Activated naive CD4-positive, alpha-beta T cell treated with anti-CD3 and anti-CD28 coated beads, Interleukin-2, amount 50 U/mL, for 72 hours (primary cell): ENCODE results near the gene VPS35L. TPM values are rescaled to one million over a fixed set of nuclear protein-coding genes. Genes with fewer than 3 reads are reported as not detected.

ENCODE experiments used
- ATAC-seq, 2 donors: fragments of 150-1000 bp; cut with Tn5 transposase; 2 replicates each; pipeline ENCODE4 v1.10.0; 2021; ENCODE audit warnings: mild to moderate bottlenecking in 2 of 2, moderate library complexity in 2 of 2
- DNase-seq, 2 donors: peaks; one replicate each; pipeline ENCODE4 v3.0.0; 2021 to 2022; ENCODE audit warnings: low spot score in 2 of 2
- H3K27ac Mint-ChIP-seq, 2 donors: one replicate each; pipeline ENCODE4 v1.8.0; 2022; ENCODE audit warnings: mild to moderate bottlenecking in 2 of 2, mixed read lengths in 2 of 2
- H3K36me3 Mint-ChIP-seq, 2 donors: one replicate each; pipeline ENCODE4 v1.8.0; 2022; ENCODE audit warnings: mixed read lengths in 2 of 2
- H3K9me3 Mint-ChIP-seq, 2 donors: one replicate each; pipeline ENCODE4 v1.8.0; 2022; ENCODE audit warnings: mixed read lengths in 2 of 2
- total RNA-seq, 2 donors: library from RNA; stranded (reverse); gene quantifications; one replicate each; pipeline ENCODE4 v1.2.3, GENCODE V29; 2022

The VPS35L gene
- total RNA-seq, 2 donors from 2014 or later, result 47.5 to 49.0 TPM

- Mint-ChIP-seq H3K9me3 (peaks cover 0 to 5% of the 10 kb centered on the region in 2 donors), H3K27ac (no peak overlapping the region), H3K36me3 (peaks cover 12 to 13% of the 10 kb centered on the region in 2 donors)
- no peak for ATAC-seq
- DNase-seq, result no peak
Measured at GRCh38 chr16:19567560-19567959, 12.1 kb downstream of the VPS35L start.

- DNase-seq, result no peak
- Mint-ChIP-seq H3K36me3 (peaks cover 26 to 31% of the 10 kb centered on the region in 2 donors), H3K27ac (no peak overlapping the region), H3K9me3 (no peaks in the 10 kb centered on the region)
- no peak for ATAC-seq
Measured at GRCh38 chr16:19573997-19574396, 18.5 kb downstream of the VPS35L start.

GRCh38 chr16:19574615-19575014 is 19.1 kb downstream of the VPS35L start:
- ATAC-seq, result no peak
- DNase-seq, result no peak
- Mint-ChIP-seq H3K27ac (no peak overlapping the region), H3K36me3 (peaks cover 28 to 34% of the 10 kb centered on the region in 2 donors), H3K9me3 (no peaks in the 10 kb centered on the region)

GRCh38 chr16:19578378-19578971 is 23.0 kb downstream of the VPS35L start:
- peaks cover 3 to 5% of the 10 kb centered on the region in 2 donors for H3K9me3 Mint-ChIP-seq
- ATAC-seq (no peak), DNase-seq (no peak)
- H3K36me3 Mint-ChIP-seq, result peaks cover 49 to 54% of the 10 kb centered on the region in 2 donors
- no peak overlapping the region for H3K27ac Mint-ChIP-seq

- DNase-seq (no peak), ATAC-seq (no peak)
- H3K36me3 Mint-ChIP-seq, result peaks cover 32 to 38% of the 10 kb centered on the region in 2 donors
- no peak overlapping the region for H3K27ac Mint-ChIP-seq
- peaks cover 3 to 5% of the 10 kb centered on the region in 2 donors for H3K9me3 Mint-ChIP-seq
Measured at GRCh38 chr16:19582050-19582831, 26.7 kb downstream of the VPS35L start.

GRCh38 chr16:19583665-19584300 is 28.3 kb downstream of the VPS35L start:
- DNase-seq (peak in 1 of 2 donors; percentile 4), ATAC-seq (peak; percentile 59 to 72)
- peaks cover 25 to 31% of the 10 kb centered on the region in 2 donors for H3K36me3 Mint-ChIP-seq
- H3K27ac Mint-ChIP-seq, result no peak overlapping the region
- peaks cover 3 to 5% of the 10 kb centered on the region in 2 donors for H3K9me3 Mint-ChIP-seq

- peak in 1 of 2 donors; percentile 55 for ATAC-seq
- Mint-ChIP-seq H3K9me3 (no peaks in the 10 kb centered on the region), H3K27ac (no peak overlapping the region), H3K36me3 (peaks cover 0 to 11% of the 10 kb centered on the region in 2 donors)
- DNase-seq, result no peak
Measured at GRCh38 chr16:19588661-19589060, 33.2 kb downstream of the VPS35L start.

GRCh38 chr16:19589106-19589505 is 33.6 kb downstream of the VPS35L start:
- Mint-ChIP-seq H3K9me3 (no peaks in the 10 kb centered on the region), H3K36me3 (peaks cover 0 to 11% of the 10 kb centered on the region in 2 donors), H3K27ac (no peak overlapping the region)
- ATAC-seq, result no peak
- DNase-seq, result no peak

- Mint-ChIP-seq H3K36me3 (peaks cover 0 to 11% of the 10 kb centered on the region in 2 donors), H3K9me3 (no peaks in the 10 kb centered on the region), H3K27ac (peak overlapping the region in 1 of 2 donors; percentile 55)
Measured at GRCh38 chr16:19589771-19590302, 34.3 kb downstream of the VPS35L start.

GRCh38 chr16:19595043-19595767 is 39.7 kb downstream of the VPS35L start:
- Mint-ChIP-seq H3K36me3 (peaks cover 0 to 4% of the 10 kb centered on the region in 2 donors), H3K9me3 (no peaks in the 10 kb centered on the region), H3K27ac (peak overlapping the region in 1 of 2 donors; percentile 30)
- ATAC-seq, result no peak
- DNase-seq, result no peak

More at GRCh38 chr16:19589771-19590302, 34.3 kb downstream of the VPS35L start:
- no peak for ATAC-seq
- no peak for DNase-seq

- DNase-seq (no peak), ATAC-seq (no peak)
- no peaks in the 10 kb centered on the region for H3K9me3 Mint-ChIP-seq
- no peaks in the 10 kb centered on the region for H3K36me3 Mint-ChIP-seq
- no peak overlapping the region for H3K27ac Mint-ChIP-seq
Measured at GRCh38 chr16:19598805-19599510, 43.5 kb downstream of the VPS35L start.

GRCh38 chr16:19599968-19600716 is 44.6 kb downstream of the VPS35L start:
- no peak overlapping the region for H3K27ac Mint-ChIP-seq
- H3K9me3 Mint-ChIP-seq, result no peaks in the 10 kb centered on the region
- peaks cover 7 to 11% of the 10 kb centered on the region in 2 donors for H3K36me3 Mint-ChIP-seq
- DNase-seq (no peak), ATAC-seq (no peak)

- no peak for ATAC-seq
- peak in 1 of 2 donors; percentile 19 for DNase-seq
- no peak overlapping the region for H3K27ac Mint-ChIP-seq
- no peaks in the 10 kb centered on the region for H3K9me3 Mint-ChIP-seq
- H3K36me3 Mint-ChIP-seq, result peaks cover 15 to 23% of the 10 kb centered on the region in 2 donors
Measured at GRCh38 chr16:19601083-19601976, 45.8 kb downstream of the VPS35L start.

- peaks cover 16 to 25% of the 10 kb centered on the region in 2 donors for H3K36me3 Mint-ChIP-seq
- ATAC-seq (no peak), DNase-seq (no peak)
- no peak overlapping the region for H3K27ac Mint-ChIP-seq
- H3K9me3 Mint-ChIP-seq, result no peaks in the 10 kb centered on the region
Measured at GRCh38 chr16:19604911-19605310, 49.4 kb downstream of the VPS35L start.
